H1 (cell line): ENCODE data around the gene PROSER3.

Experiments used
- BRCA1 ChIP-seq: IDR thresholded peaks from 2 replicates; pipeline ENCODE4 v1.6.1; 2012; ENCODE audit warnings: low read depth, low read length, improper control_type of control experiment
- CTCF ChIP-seq, 3 experiments: IDR thresholded peaks; 1 replicate in 2 of 3; 2 replicates in 1 of 3; pipeline versions ENCODE4 v1.5.1 to v1.6.1; 2011; ENCODE audit warnings: low read length in 3 of 3, mild to moderate bottlenecking in 3 of 3, inconsistent platforms in 2 of 3, low read depth in 1 of 3, moderate library complexity in 1 of 3; ENCODE audit not compliant: insufficient read depth in 1 of 3; ENCODE audit errors: control extremely low read depth in 1 of 3

GRCh38 chr19:35708391-35708790, 49.6 kb upstream of the PROSER3 start:
- no peak for TF ChIP-seq BRCA1
- TF ChIP-seq CTCF (IDR thresholded peaks at IDR 0.05; ENCODE audit: control extremely low read depth in 1 of 3, insufficient read depth in 1 of 3, low read depth in 1 of 3, low read length in 3 of 3) = no peak
